Kidney epithelial cell (primary cell): ENCODE data around the gene SSR4. TPM values are rescaled to one million over a fixed set of nuclear protein-coding genes. Genes with fewer than 3 reads are reported as not detected.

Experiments
- DNase-seq: peaks from one replicate; pipeline ENCODE4 v3.0.0-alpha.2; 2010; ENCODE audit warnings: low read depth
- H3K27me3 ChIP-seq: 2 replicates; pipeline ENCODE4 v1.6.0; 2011; ENCODE audit warnings: low read length; ENCODE audit not compliant: control insufficient read depth, insufficient read depth
- H3K36me3 ChIP-seq: 2 replicates; pipeline ENCODE4 v1.5.1; 2011; ENCODE audit warnings: low read length; ENCODE audit not compliant: control insufficient read depth, insufficient read depth
- H3K4me3 ChIP-seq: 2 replicates; pipeline ENCODE4 v1.5.1; 2011; ENCODE audit warnings: low read depth, mild to moderate bottlenecking, control low read depth, low read length
- CTCF ChIP-seq: IDR thresholded peaks from 2 replicates; pipeline ENCODE4 v1.5.1; 2011; ENCODE audit warnings: mild to moderate bottlenecking, moderate library complexity, low read length, control low read depth, inconsistent platforms; ENCODE audit not compliant: insufficient read depth, poor library complexity, severe bottlenecking
- total RNA-seq: library from RNA; depleted of rRNA; stranded (reverse); fragments of >200 nt; gene quantifications from 2 replicates; pipeline ENCODE4 v1.2.3, GENCODE V29; 2015

SSR4 gene
- total RNA-seq, 1 donor from 2014 or later, result 300 TPM

GRCh38 chrX:153761863-153762262 lies 32.6 kb upstream of the SSR4 start:
- no peak overlapping the region for H3K4me3 ChIP-seq
- DNase-seq, result no peak
- H3K27me3 ChIP-seq, result no peaks in the 10 kb centered on the region
- H3K36me3 ChIP-seq, result no peaks in the 10 kb centered on the region
- TF ChIP-seq CTCF, result no peak

GRCh38 chrX:153762626-153763173 lies 31.8 kb upstream of the SSR4 start:
- DNase-seq, result no peak
- Histone ChIP-seq H3K36me3 (no peaks in the 10 kb centered on the region), H3K27me3 (no peaks in the 10 kb centered on the region), H3K4me3 (no peak overlapping the region)
- TF ChIP-seq CTCF, result no peak

- Histone ChIP-seq H3K27me3 (no peaks in the 10 kb centered on the region), H3K4me3 (no peak overlapping the region), H3K36me3 (no peaks in the 10 kb centered on the region)
- TF ChIP-seq CTCF, result no peak
- no peak for DNase-seq
These were observed 31.1 kb upstream of the SSR4 start for GRCh38 chrX:153763298-153763932.

- DNase-seq, result peak; percentile 21
- Histone ChIP-seq H3K27me3 (no peaks in the 10 kb centered on the region), H3K36me3 (no peaks in the 10 kb centered on the region), H3K4me3 (peak within 1 kb of the TSS; percentile 32)
- peak; percentile 76 for TF ChIP-seq CTCF
These were observed 30.3 kb upstream of the SSR4 start, which contains the start of gene PLXNB3 for GRCh38 chrX:153763989-153764755. PLXNB3 (plus strand) TSS chrX:153764249; CDS start chrX:153765536, 1,287 bp downstream.

GRCh38 chrX:153764786-153765137 lies 29.7 kb upstream of the SSR4 start:
- Histone ChIP-seq H3K27me3 (no peaks in the 10 kb centered on the region), H3K36me3 (no peaks in the 10 kb centered on the region), H3K4me3 (no peak overlapping the region)
- DNase-seq, result no peak
- no peak for TF ChIP-seq CTCF
